ENCODE results near the gene OR2C3.

- no peak for TF ChIP-seq POLR2A (IDR thresholded peaks at IDR 0.05; ENCODE audit: low read depth, low read length)
- TF ChIP-seq POLR2AphosphoS5 (IDR thresholded peaks at IDR 0.05; ENCODE audit: low read depth, low read length), result no peak
Measured at GRCh38 chr1:247528812-247529474, 7.3 kb downstream of the OR2C3 start.

Measured in GM12891 (cell line).